ENCODE measurements around the gene AKAP9. TPM values are rescaled to one million over a fixed set of nuclear protein-coding genes. Genes with fewer than 3 reads are reported as not detected.

AKAP9 gene
- total RNA-seq, 1 donor, result 22.1 TPM

Other genes starting within 250 kb of the AKAP9 start
- 4.6 TPM for gene MTERF1, start 60.2 kb upstream of the AKAP9 start, total RNA-seq
- 38.8 TPM for gene CYP51A1, start 193.6 kb downstream of the AKAP9 start, total RNA-seq
- under 0.01 TPM for gene LRRD1, start 238.3 kb downstream of the AKAP9 start, total RNA-seq